Activated naive CD4-positive, alpha-beta T cell treated with anti-CD3 and anti-CD28 coated beads, Interleukin-2, amount 10 ng/mL, durations not matched to agents 7 days and 5 days (primary cell): ENCODE results near the gene CD27.
A peak's percentile ranks its signal among the peaks of the same experiment; 100 is the strongest.

Experiments used
- CTCF ChIA-PET: fragments of 350-600 bp; sonication (Branson Sonifier 250); formaldehyde crosslinking; loops from one replicate; lab custom pipeline; 2021; ENCODE audit warnings: antibody characterized with exemption; lab: Charles Lee
- DNase-seq: peaks from one replicate; pipeline ENCODE4 v3.0.0-alpha.2; 2020
- H3K27ac Mint-ChIP-seq: one replicate; pipeline ENCODE4 v1.8.0; 2021; ENCODE audit warnings: mild to moderate bottlenecking, moderate library complexity, mixed read lengths
- H3K27me3 Mint-ChIP-seq: one replicate; pipeline ENCODE4 v1.8.0; 2021; ENCODE audit warnings: mild to moderate bottlenecking, mixed read lengths
- H3K36me3 Mint-ChIP-seq: one replicate; pipeline ENCODE4 v1.8.0; 2021; ENCODE audit warnings: mixed read lengths
- H3K4me1 Mint-ChIP-seq: one replicate; pipeline ENCODE4 v1.8.0; 2021; ENCODE audit warnings: mixed read lengths
- H3K4me3 Mint-ChIP-seq: one replicate; pipeline ENCODE4 v1.8.0; 2021; ENCODE audit warnings: mild to moderate bottlenecking, moderate library complexity, mixed read lengths
- H3K9me3 Mint-ChIP-seq: one replicate; pipeline ENCODE4 v1.8.0; 2021; ENCODE audit warnings: mixed read lengths

Gene CD27

GRCh38 chr12:6442836-6443235 lies 1.9 kb upstream of the CD27 start:
- peaks cover 54% of the 10 kb centered on the region for H3K4me1 Mint-ChIP-seq
- no peaks in the 10 kb centered on the region for H3K27me3 Mint-ChIP-seq
- CTCF ChIA-PET = interaction anchor here (1.0 to 6.8 kb wide), 5 partner anchors 9 to 23 kb away, joined by 3 to 63 read pairs (median 37); partner anchors contain the start of gene TAPBPL
- H3K27ac Mint-ChIP-seq = peak overlapping the region; percentile 95
- peaks cover 29% of the 10 kb centered on the region for H3K36me3 Mint-ChIP-seq
- no peaks in the 10 kb centered on the region for H3K9me3 Mint-ChIP-seq
- DNase-seq = no peak
- no peak overlapping the region for H3K4me3 Mint-ChIP-seq

DNA sequence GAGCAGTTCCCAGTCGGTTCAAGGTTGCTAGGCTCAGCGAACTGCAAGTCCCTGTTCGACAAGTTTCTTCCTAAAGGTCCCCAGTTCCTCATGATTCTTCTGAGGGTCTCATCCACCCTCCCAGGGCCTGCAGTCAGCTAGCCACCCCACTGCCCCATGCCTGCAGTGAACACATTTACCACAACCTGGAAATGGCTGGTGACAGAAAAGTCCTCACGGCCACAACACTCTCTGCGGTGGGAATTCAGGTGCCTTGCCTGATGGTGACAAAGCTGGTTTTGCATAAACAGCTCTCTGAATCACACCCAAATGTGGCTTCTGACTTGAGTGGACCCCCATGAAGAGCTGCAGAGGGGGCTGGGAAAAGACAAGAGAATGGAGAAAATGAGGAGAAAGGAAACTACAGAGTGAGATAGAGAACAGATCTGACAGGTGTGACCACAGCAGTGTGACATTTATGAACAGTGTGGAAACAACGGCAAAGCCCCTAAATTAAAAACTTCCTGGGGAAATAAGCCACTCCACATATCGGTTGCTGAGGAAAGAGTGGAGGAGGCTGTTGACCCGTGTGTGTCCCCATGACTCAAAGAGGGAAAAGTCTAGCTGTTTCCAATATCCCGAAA lies 1.3 kb upstream of the CD27 start:
- peak overlapping the region; percentile 97 for H3K4me3 Mint-ChIP-seq
- DNase-seq = peak; percentile 26
- peak overlapping the region; percentile 95 for H3K27ac Mint-ChIP-seq

GRCh38 chr12:6444031-6444430 lies 724 bp upstream of the CD27 start:
- Mint-ChIP-seq H3K9me3 (no peaks in the 10 kb centered on the region), H3K4me3 (peak overlapping the region; percentile 97), H3K4me1 (peaks cover 63% of the 10 kb centered on the region), H3K27me3 (no peaks in the 10 kb centered on the region), H3K27ac (peak overlapping the region; percentile 95), H3K36me3 (peaks cover 33% of the 10 kb centered on the region)
- CTCF ChIA-PET = interaction anchor here (0.9 to 6.8 kb wide), 6 partner anchors 8 to 22 kb away, joined by 3 to 63 read pairs (median 30); partner anchors contain the start of gene TAPBPL
- no peak for DNase-seq

More for the DNA sequence above, 1.3 kb upstream of the CD27 start:
- CTCF ChIA-PET = interaction anchor here (0.9 to 6.8 kb wide), 6 partner anchors 9 to 22 kb away, joined by 3 to 63 read pairs (median 30); partner anchors contain the start of gene TAPBPL
- peaks cover 59% of the 10 kb centered on the region for H3K4me1 Mint-ChIP-seq
- no peaks in the 10 kb centered on the region for H3K9me3 Mint-ChIP-seq
- H3K27me3 Mint-ChIP-seq = no peaks in the 10 kb centered on the region
- H3K36me3 Mint-ChIP-seq = peaks cover 33% of the 10 kb centered on the region

DNA sequence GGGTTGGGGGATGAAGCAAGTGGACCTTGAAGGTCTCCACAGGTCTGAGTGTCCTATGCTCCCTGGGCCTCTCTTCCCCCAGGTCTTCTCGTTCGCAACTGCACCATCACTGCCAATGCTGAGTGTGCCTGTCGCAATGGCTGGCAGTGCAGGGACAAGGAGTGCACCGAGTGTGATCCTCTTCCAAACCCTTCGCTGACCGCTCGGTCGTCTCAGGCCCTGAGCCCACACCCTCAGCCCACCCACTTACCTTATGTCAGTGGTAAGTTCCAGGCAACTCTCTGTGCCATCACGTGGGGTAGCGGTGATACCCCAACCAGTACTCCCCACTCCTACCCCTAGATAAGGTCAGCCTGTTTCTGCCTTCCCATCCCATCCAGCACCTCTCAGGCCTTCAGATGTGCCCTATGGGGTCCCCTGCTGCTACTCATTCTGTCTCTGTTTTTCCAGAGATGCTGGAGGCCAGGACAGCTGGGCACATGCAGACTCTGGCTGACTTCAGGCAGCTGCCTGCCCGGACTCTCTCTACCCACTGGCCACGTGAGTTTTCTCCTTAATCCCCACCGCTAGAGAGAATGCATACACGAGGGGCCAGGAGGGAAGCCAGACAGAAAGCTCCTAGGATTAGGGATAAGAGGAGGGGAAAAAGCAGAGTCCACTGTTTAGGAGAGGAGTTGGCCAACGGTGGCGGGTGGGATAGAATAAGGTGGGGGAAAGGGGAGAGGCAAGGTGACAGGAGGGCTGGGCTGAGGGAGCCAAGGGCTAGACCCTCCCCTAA lies 5.5 kb downstream of the CD27 start:
- CTCF ChIA-PET = interaction anchor here (0.8 to 6.9 kb wide), 4 partner anchors 13 to 26 kb away, joined by 3 to 35 read pairs (median 12); no protein-coding TSS in a partner anchor
- Mint-ChIP-seq H3K4me3 (peak overlapping the region; percentile 99), H3K9me3 (no peaks in the 10 kb centered on the region), H3K36me3 (peaks cover 72% of the 10 kb centered on the region), H3K4me1 (peaks cover 86% of the 10 kb centered on the region), H3K27me3 (no peaks in the 10 kb centered on the region), H3K27ac (peak overlapping the region; percentile 99)
- no peak for DNase-seq

- Mint-ChIP-seq H3K9me3 (no peaks in the 10 kb centered on the region), H3K4me1 (peaks cover 85% of the 10 kb centered on the region), H3K36me3 (peaks cover 72% of the 10 kb centered on the region)
Observed at GRCh38 chr12:6450869-6451347, 6.2 kb downstream of the CD27 start.

DNA sequence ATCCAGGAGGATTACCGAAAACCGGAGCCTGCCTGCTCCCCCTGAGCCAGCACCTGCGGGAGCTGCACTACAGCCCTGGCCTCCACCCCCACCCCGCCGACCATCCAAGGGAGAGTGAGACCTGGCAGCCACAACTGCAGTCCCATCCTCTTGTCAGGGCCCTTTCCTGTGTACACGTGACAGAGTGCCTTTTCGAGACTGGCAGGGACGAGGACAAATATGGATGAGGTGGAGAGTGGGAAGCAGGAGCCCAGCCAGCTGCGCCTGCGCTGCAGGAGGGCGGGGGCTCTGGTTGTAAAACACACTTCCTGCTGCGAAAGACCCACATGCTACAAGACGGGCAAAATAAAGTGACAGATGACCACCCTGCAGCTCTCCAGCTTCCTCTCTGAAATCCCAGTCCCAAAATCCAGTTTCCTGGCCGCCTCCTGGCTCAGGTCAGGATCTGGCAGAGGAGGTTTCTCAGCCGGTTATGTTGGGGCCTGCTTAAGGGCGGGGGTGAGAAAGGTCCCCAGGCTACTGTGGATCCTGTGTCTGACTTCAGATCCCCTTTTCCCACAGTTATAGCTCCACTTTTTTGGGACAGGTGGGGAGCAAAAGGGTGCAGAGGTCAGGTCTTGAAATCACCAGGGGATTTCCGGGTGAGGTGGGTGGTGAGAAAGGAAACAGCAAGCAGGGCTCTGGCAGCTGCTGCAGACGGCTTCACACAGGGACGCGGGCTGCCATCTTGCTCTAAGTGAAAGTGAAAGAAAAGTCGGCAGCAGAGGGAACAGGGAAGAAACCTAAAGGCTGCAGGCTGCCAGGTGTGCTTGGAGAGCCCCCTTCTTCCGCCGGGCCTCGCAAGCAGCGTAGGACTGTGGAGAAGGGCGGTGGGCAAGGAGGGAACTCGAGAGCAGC lies 6.8 kb downstream of the CD27 start, which contains the start of gene TAPBPL:
Gene TAPBPL, plus strand, starts transcription at position 695 of the 897 bp plus-strand sequence. CDS start 207 bp downstream, outside the sequence.
- peak; percentile 90 for DNase-seq
- H3K36me3 Mint-ChIP-seq = peaks cover 72% of the 10 kb centered on the region
- H3K27me3 Mint-ChIP-seq = no peaks in the 10 kb centered on the region

More at GRCh38 chr12:6450869-6451347, 6.2 kb downstream of the CD27 start:
- no peaks in the 10 kb centered on the region for H3K27me3 Mint-ChIP-seq
- CTCF ChIA-PET = interaction anchor here (2.3 to 6.9 kb wide), 4 partner anchors 13 to 27 kb away, joined by 8 to 35 read pairs (median 15); partner anchors contain the start of gene VAMP1
- no peak for DNase-seq
- H3K4me3 Mint-ChIP-seq = peak overlapping the region; percentile 99
- H3K27ac Mint-ChIP-seq = peak overlapping the region; percentile 99

GRCh38 chr12:6452245-6452943 lies 7.6 kb downstream of the CD27 start:
- no peaks in the 10 kb centered on the region for H3K9me3 Mint-ChIP-seq
- H3K27me3 Mint-ChIP-seq = no peaks in the 10 kb centered on the region
- CTCF ChIA-PET = interaction anchor here (0.8 to 6.9 kb wide), 8 partner anchors 8 to 29 kb away, joined by 3 to 35 read pairs (median 8); partner anchors contain the start of gene VAMP1
- peaks cover 81% of the 10 kb centered on the region for H3K4me1 Mint-ChIP-seq
- peaks cover 71% of the 10 kb centered on the region for H3K36me3 Mint-ChIP-seq
- peak; percentile 46 for DNase-seq
- peak overlapping the region; percentile 99 for H3K27ac Mint-ChIP-seq
- peak overlapping the region; percentile 99 for H3K4me3 Mint-ChIP-seq

More for the DNA sequence above, 6.8 kb downstream of the CD27 start, which contains the start of gene TAPBPL:
- H3K4me1 Mint-ChIP-seq = peaks cover 82% of the 10 kb centered on the region
- CTCF ChIA-PET = interaction anchor here (0.8 to 6.9 kb wide), 7 partner anchors 8 to 28 kb away, joined by 3 to 35 read pairs (median 8); partner anchors contain the start of gene VAMP1
- peak within 1 kb of the TSS; percentile 99 for H3K27ac Mint-ChIP-seq
- peak within 1 kb of the TSS; percentile 99 for H3K4me3 Mint-ChIP-seq
- H3K9me3 Mint-ChIP-seq = no peaks in the 10 kb centered on the region

DNA sequence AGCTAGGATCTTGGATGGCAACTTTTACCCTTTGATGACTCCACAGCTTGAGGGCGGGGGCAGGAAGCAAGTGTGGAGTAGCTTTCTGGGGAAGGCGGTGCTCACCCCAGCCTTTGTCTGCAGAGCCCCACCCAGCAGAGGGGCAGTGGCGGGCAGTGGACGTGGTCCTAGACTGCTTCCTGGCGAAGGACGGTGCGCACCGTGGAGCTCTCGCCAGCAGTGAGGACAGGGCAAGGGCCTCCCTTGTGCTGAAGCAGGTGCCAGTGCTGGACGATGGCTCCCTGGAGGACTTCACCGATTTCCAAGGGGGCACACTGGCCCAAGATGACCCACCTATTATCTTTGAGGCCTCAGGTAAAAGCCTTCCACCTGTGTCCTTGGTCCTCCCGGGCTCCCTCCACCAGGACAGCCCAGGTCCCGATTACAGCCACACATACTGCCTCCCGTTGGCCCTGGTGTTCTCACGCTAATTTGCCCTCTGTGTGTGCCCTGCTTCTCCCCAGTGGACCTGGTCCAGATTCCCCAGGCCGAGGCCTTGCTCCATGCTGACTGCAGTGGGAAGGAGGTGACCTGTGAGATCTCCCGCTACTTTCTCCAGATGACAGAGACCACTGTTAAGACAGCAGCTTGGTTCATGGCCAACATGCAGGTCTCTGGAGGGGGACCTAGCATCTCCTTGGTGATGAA lies 8.3 kb downstream of the CD27 start:
- Mint-ChIP-seq H3K36me3 (peaks cover 70% of the 10 kb centered on the region), H3K4me3 (peak overlapping the region; percentile 99), H3K27me3 (no peaks in the 10 kb centered on the region), H3K9me3 (no peaks in the 10 kb centered on the region), H3K27ac (peak overlapping the region; percentile 99), H3K4me1 (peaks cover 78% of the 10 kb centered on the region)
- DNase-seq = peak; percentile 53
- CTCF ChIA-PET = interaction anchor here (0.8 to 6.9 kb wide), 7 partner anchors 8 to 29 kb away, joined by 3 to 35 read pairs (median 8); partner anchors contain the start of gene VAMP1

GRCh38 chr12:6457220-6457945 lies 12.6 kb downstream of the CD27 start:
- peak overlapping the region; percentile 74 for H3K27ac Mint-ChIP-seq
- no peak for DNase-seq
- H3K36me3 Mint-ChIP-seq = peaks cover 83% of the 10 kb centered on the region
- H3K4me3 Mint-ChIP-seq = no peak overlapping the region
- H3K27me3 Mint-ChIP-seq = no peaks in the 10 kb centered on the region
- H3K4me1 Mint-ChIP-seq = peaks cover 83% of the 10 kb centered on the region
- CTCF ChIA-PET = interaction anchor here (3.9 kb wide), 1 partner anchor 33 kb away, joined by 19 read pairs; no protein-coding TSS in a partner anchor
- no peaks in the 10 kb centered on the region for H3K9me3 Mint-ChIP-seq

DNA sequence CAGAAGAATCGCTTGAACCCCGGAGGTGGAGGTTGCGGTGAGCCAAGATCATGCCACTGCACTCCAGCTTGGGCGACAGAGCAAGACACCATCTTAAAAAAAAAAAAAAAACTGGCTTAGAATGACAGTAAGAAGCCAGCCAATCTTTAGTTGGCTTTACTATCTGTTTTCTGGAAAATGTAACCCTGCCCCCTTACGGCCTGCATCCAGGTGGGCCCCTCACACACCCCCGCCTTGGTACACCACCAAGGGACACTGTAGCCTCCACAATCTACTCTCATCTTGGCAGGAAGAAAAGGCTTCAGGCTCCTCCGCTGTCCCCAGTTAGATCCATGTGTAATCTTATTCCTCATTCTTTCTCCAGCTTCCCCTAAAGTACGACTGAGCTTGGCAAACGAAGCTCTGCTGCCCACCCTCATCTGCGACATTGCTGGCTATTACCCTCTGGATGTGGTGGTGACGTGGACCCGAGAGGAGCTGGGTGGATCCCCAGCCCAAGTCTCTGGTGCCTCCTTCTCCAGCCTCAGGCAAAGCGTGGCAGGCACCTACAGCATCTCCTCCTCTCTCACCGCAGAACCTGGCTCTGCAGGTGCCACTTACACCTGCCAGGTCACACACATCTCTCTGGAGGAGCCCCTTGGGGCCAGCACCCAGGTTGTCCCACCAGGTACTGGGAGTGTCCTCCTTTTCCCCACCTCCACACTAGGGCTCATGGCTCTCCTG lies 13.7 kb downstream of the CD27 start:
- Mint-ChIP-seq H3K9me3 (no peaks in the 10 kb centered on the region), H3K27ac (peak overlapping the region; percentile 83), H3K27me3 (no peaks in the 10 kb centered on the region), H3K4me1 (peaks cover 83% of the 10 kb centered on the region), H3K36me3 (peaks cover 84% of the 10 kb centered on the region), H3K4me3 (no peak overlapping the region)
- DNase-seq = no peak
- CTCF ChIA-PET = interaction anchor here (3.6 to 3.9 kb wide), 2 partner anchors 24 to 34 kb away, joined by 19 read pairs; no protein-coding TSS in a partner anchor

DNA sequence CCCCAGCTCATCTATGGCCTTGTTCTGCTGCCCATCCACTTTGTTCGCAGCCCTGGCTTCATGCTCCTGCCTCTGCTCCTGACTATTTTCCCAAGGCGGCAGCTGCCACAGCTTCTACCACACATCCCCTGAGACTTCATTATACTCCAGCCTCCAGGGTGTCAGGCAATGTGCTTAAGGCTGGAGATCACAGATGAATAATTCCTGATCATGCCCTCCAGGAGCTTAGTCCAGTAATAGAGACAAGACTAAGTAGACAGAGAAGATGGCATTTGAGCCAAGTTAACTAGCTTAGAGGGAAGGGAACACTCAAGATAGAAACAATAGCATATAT lies 14.2 kb downstream of the CD27 start:
- peak overlapping the region; percentile 83 for H3K27ac Mint-ChIP-seq
- H3K36me3 Mint-ChIP-seq = peaks cover 85% of the 10 kb centered on the region
- CTCF ChIA-PET = interaction anchor here (3.6 to 3.9 kb wide), 2 partner anchors 25 to 34 kb away, joined by 19 read pairs; no protein-coding TSS in a partner anchor
- H3K9me3 Mint-ChIP-seq = no peaks in the 10 kb centered on the region
- peaks cover 85% of the 10 kb centered on the region for H3K4me1 Mint-ChIP-seq
- no peaks in the 10 kb centered on the region for H3K27me3 Mint-ChIP-seq
- H3K4me3 Mint-ChIP-seq = peak overlapping the region; percentile 26
- no peak for DNase-seq
